ENCODE measurements around the gene SLC36A4.
"Not testable (repeated sequence)": the region's sequence is repeated elsewhere in the genome, so short reads cannot be mapped to it uniquely, and the experiment has no call there.

Gene SLC36A4

DNA sequence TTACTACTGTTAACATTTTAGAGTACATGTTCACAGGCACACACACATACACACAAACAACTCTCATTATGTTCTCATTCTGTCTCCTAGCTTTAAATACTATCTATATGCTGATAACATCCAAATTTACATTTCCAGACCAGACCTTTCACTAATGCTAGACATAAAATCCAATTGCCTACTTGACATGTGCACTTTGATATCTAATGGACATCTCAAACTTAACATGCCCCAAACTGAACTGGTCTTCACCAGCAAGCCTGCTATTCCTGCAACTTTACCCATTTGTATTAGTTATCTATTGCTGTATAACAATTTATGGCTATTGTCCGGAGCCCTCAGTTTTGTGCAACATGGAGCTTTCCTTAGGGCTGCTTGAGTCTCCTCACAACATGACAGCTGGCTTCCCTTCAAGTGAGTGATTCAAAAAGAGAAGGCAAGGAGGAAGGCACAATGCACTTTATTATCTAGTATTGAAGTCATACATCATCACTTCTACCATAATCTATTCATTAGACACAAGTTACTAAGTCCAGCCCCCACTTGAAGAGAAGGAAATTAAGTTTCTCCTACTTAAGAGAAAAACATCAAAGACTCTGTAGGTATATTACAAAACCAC, 3.0 kb downstream of the SLC36A4 start:
- DNase-seq (ENCODE audit: low spot score) (no peak), FAIRE-seq (no peak)

DNA sequence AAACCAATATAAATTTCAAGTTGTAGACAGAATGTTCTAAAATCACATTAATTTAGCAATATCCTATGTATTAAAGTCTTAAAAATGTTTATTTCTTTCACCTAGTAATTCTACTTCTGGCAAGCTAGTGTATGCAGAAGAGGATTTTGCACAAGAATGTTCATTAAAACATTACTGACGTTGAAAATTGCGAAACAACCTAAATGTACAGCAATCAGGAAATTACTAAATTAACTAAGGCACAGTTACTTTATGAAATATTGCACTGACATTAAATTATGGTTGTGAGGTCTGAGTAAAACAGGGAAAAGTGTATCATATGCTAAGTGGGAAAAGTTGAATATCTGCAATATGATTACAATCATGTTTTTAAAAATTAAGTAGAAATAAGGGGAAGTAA, 4.1 kb downstream of the SLC36A4 start:
- no peak for FAIRE-seq
- DNase-seq (ENCODE audit: low spot score): no peak

DNA sequence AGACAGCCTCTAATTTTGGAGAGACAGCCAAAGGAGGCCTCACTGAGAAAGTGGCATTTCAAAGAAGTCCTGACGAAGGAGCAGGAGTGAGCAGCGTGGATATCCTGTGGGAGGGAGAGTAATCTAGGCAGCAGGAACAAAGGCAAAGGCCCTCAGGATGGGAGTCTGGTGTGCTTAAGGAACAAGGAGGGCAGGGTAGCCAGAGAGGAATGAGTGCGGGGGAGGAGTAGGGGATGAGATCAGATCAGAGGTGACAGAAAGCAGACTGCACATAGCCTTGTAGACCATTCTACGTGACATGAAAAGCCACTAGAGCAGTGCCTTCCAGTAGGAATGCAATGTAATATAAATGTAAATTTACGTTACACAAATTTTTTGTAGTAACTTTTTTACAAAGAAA, 5.6 kb downstream of the SLC36A4 start:
- DNase-seq (ENCODE audit: low spot score) (no peak), FAIRE-seq (no peak)

DNA sequence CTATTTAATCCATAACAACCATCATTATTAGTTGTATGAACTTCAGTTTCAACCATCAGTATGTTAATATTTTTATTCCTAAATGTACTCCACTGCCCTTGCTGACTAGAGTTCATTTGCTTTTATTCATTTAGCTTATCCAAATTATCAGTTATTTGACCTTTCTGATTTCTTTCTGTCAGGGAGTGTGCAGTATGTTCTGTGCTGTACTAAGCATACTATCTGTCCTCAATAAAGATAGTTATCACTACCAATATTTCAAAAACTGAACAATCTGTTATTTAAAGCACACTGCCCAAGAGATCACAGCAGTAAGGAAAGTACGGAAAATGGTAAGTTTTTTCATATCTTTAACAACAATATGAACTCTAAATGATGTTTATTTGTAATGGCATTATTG, 8.3 kb downstream of the SLC36A4 start:
- FAIRE-seq (no peak), DNase-seq (ENCODE audit: low spot score) (no peak)

- DNase-seq (ENCODE audit: low spot score) (no peak), FAIRE-seq (no peak)
Observed at GRCh38 chr11:93188726-93189125, 9.1 kb downstream of the SLC36A4 start.

DNA sequence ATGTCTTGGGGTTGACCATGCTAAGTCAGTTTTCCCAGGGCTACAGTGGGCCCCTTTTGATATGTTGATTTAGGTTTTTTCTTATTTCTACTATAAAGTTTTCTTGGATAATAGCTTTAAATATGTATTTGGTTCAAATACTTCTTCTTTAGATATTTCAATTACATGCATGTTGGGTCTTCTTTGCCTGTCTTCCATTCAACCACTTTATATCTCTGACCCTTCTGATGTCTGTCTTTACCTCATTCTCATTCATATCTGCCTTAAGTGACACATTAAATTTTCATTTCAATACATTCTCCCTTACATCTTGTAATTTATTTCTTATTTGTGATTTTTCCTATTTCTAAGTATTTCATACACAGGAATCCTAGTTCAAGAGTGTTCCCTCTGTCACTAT, 10.5 kb downstream of the SLC36A4 start:
- DNase-seq (ENCODE audit: low spot score): no peak
- FAIRE-seq: no peak

DNA sequence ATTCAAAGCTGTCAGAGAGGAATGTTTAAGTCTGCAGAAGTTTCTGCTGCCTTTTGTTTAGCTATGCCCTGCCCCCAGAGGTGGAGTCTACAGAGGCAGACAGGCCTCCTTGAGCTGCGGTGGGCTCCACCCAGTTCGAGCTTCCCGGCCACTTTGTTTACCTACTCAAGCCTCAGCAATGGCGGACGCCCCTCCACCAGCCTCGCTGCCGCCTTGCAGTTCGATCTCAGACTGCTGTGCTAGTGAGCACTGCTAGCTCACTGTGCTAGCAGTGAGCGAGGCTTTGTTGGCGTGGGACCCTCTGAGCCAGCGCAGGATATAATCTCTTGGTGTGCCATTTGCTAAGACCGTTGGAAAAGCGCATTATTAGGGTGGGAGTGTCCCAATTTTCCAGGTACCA, 19.9 kb downstream of the SLC36A4 start:
- not testable (repeated sequence) for FAIRE-seq

GRCh38 chr11:93169950-93170561, 27.7 kb downstream of the SLC36A4 start:
- FAIRE-seq (peak; percentile 45), DNase-seq (ENCODE audit: low spot score) (no peak)

More for the DNA sequence above, 19.9 kb downstream of the SLC36A4 start:
- not testable (repeated sequence) for DNase-seq (ENCODE audit: low spot score)

DNA sequence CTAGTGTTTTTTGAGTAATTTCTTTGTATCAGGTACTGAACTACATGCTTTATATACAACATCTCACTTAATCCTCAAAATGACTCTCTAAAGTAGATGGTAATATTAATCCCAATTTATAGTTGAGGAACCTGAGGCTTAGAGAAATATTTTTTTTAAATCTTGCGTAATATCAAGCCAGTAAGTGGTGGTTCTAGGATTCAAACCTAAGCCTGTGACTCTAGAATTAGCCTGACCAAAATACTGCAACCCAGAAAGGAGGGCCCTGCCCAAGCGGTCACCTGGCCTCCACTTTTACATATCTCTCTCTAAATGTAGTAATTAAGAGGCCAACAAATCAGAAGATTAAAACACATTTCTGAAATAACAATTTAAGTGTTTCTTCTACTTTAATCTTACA, 28.6 kb downstream of the SLC36A4 start:
- DNase-seq (ENCODE audit: low spot score) (no peak), FAIRE-seq (no peak)

DNA sequence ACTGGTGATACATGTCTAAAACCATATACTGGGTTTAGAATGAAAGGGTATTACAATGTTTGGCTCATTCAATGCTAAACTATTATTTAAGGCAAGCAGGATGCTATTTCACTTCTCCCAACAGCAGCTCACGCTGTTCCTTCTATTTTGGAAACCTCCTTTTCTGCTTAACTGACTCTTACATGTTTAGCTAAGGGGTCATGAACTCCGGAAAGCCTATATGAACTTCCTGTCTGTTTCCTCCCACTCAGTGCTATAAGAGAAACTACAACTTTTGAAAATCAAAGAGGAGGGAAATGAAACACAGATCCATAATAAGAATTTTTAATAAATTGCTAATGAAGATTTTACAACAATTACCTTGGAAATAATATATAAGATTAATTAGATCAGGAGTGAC, 30.9 kb downstream of the SLC36A4 start:
- FAIRE-seq: no peak

GRCh38 chr11:93166194-93166593, 31.6 kb downstream of the SLC36A4 start:
- DNase-seq (ENCODE audit: low spot score) (no peak), FAIRE-seq (no peak)

More for the DNA sequence above, 30.9 kb downstream of the SLC36A4 start:
- DNase-seq (ENCODE audit: low spot score): no peak

- DNase-seq (ENCODE audit: low spot score): no peak
- FAIRE-seq: no peak
Observed at GRCh38 chr11:93160808-93161207, 37.0 kb downstream of the SLC36A4 start.

GRCh38 chr11:93160156-93160555, 37.6 kb downstream of the SLC36A4 start:
- no peak for FAIRE-seq
- no peak for DNase-seq (ENCODE audit: low spot score)

GRCh38 chr11:93159721-93160120, 38.1 kb downstream of the SLC36A4 start:
- FAIRE-seq: no peak
- DNase-seq (ENCODE audit: low spot score): no peak

- no peak for DNase-seq (ENCODE audit: low spot score)
- FAIRE-seq: no peak
Observed at GRCh38 chr11:93155738-93156137, 42.1 kb downstream of the SLC36A4 start.

GRCh38 chr11:93145390-93145915, 52.3 kb downstream of the SLC36A4 start:
- no peak for FAIRE-seq
- no peak for DNase-seq (ENCODE audit: low spot score)

DNA sequence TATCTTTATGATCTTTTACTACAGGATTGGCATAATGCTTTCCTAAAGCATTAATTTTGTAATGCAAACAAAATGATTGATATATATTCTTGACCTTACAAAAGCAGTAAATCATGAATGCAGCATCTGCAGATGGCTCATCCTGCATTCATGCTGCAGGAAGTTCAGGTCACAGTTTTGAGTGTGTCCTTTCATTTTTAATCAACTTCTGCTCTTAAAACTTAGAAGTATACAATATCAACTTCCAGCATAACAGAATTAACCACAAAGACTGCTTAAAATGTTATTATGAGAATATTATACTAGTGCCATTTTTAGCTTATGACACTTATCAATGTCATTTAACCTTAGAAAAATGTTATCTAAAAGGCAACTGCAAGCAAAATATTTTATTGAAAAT, 54.0 kb downstream of the SLC36A4 start:
- no peak for FAIRE-seq
- no peak for DNase-seq (ENCODE audit: low spot score)

DNA sequence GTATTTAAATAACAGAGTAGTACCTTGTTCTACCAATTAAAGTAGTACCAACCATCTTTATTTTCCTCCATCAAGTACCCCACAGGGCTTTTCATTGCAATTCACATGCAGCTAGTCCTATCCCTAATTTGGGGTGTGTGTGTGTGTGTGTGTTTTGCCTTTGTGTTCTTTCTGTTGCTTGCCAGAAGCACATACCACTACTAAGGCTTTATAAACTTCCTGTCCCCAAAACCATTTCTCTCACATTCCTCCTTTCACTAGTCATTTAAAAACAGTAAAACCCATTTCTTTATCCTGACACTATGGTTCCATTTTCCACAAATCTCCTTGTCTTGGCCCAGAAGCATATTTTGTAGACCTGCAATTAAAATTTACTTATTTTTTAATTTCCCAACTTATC, 54.6 kb downstream of the SLC36A4 start:
- FAIRE-seq (no peak), DNase-seq (ENCODE audit: low spot score) (no peak)

GRCh38 chr11:93133488-93134109, 64.2 kb downstream of the SLC36A4 start:
- FAIRE-seq: no peak
- DNase-seq (ENCODE audit: low spot score): no peak

DNA sequence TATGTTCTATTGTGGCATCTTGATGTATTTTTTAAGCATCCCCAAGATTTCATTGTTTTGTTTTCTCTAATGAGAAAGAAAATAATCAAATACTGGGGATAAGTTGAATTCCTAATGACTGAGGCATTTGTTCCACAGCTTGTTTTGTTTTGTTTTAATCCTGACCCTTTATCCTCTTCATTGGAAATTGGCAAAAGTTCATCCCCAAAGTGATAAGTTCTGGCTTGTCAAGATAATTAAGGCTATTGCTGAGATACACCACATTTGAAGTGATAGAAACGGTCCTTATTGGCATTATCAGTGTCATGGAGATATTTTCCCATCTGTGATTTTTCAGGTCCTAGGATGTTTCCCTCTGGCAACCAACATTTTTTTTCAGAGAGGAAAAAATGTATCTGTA, 65.0 kb downstream of the SLC36A4 start:
- FAIRE-seq: no peak
- DNase-seq (ENCODE audit: low spot score): no peak

GRCh38 chr11:93131709-93132108, 66.1 kb downstream of the SLC36A4 start:
- FAIRE-seq (no peak), DNase-seq (ENCODE audit: low spot score) (no peak)

GRCh38 chr11:93128574-93128973, 69.2 kb downstream of the SLC36A4 start:
- DNase-seq (ENCODE audit: low spot score): no peak
- FAIRE-seq: no peak

Data from RCC 7860 (cell line).